ENCODE results near the gene KRT78.

KRT78 gene

GRCh38 chr12:52826611-52827498 lies 21.9 kb downstream of the KRT78 start:
- in situ Hi-C loops (cut with MboI; ENCODE audit: low sequenced_read_pairs): no loop called here

GRCh38 chr12:52825961-52826360 lies 22.8 kb downstream of the KRT78 start:
- in situ Hi-C loops (cut with MboI; ENCODE audit: low sequenced_read_pairs): no loop called here

GRCh38 chr12:52824741-52825410 lies 23.9 kb downstream of the KRT78 start:
- in situ Hi-C loops (cut with MboI; ENCODE audit: low sequenced_read_pairs): no loop called here

- in situ Hi-C loops (cut with MboI; ENCODE audit: low sequenced_read_pairs): no loop called here
These were observed 24.9 kb downstream of the KRT78 start for GRCh38 chr12:52823761-52824450.

- in situ Hi-C loops (cut with MboI; ENCODE audit: low sequenced_read_pairs): no loop called here
These were observed 25.9 kb downstream of the KRT78 start for GRCh38 chr12:52822771-52823510.

- in situ Hi-C loops (cut with MboI; ENCODE audit: low sequenced_read_pairs): no loop called here
These were observed 26.8 kb downstream of the KRT78 start for GRCh38 chr12:52821826-52822660.

GRCh38 chr12:52821071-52821730 lies 27.6 kb downstream of the KRT78 start:
- in situ Hi-C loops (cut with MboI; ENCODE audit: low sequenced_read_pairs): no loop called here

GRCh38 chr12:52820521-52820920 lies 28.3 kb downstream of the KRT78 start:
- in situ Hi-C loops (cut with MboI; ENCODE audit: low sequenced_read_pairs): no loop called here

GRCh38 chr12:52819731-52820510 lies 28.9 kb downstream of the KRT78 start:
- in situ Hi-C loops (cut with MboI; ENCODE audit: low sequenced_read_pairs): no loop called here

GRCh38 chr12:52818887-52819420 lies 29.8 kb downstream of the KRT78 start:
- in situ Hi-C loops (cut with MboI; ENCODE audit: low sequenced_read_pairs): no loop called here

- in situ Hi-C loops (cut with MboI; ENCODE audit: low sequenced_read_pairs): no loop called here
These were observed 30.4 kb downstream of the KRT78 start for GRCh38 chr12:52818388-52818787.

GRCh38 chr12:52817699-52818238 lies 31.0 kb downstream of the KRT78 start:
- in situ Hi-C loops (cut with MboI; ENCODE audit: low sequenced_read_pairs): no loop called here

GRCh38 chr12:52817003-52817698 lies 31.6 kb downstream of the KRT78 start:
- in situ Hi-C loops (cut with MboI; ENCODE audit: low sequenced_read_pairs): no loop called here

GRCh38 chr12:52815676-52816588 lies 32.9 kb downstream of the KRT78 start:
- in situ Hi-C loops (cut with MboI; ENCODE audit: low sequenced_read_pairs): no loop called here

- in situ Hi-C loops (cut with MboI; ENCODE audit: low sequenced_read_pairs): no loop called here
These were observed 33.6 kb downstream of the KRT78 start for GRCh38 chr12:52815161-52815560.

GRCh38 chr12:52814710-52815155 lies 34.1 kb downstream of the KRT78 start:
- in situ Hi-C loops (cut with MboI; ENCODE audit: low sequenced_read_pairs): no loop called here
